AG08396 (cell line): ENCODE measurements around the gene ADI1.
"Not testable (repeated sequence)": the region's sequence is repeated elsewhere in the genome, so short reads cannot be mapped to it uniquely, and the experiment has no call there.

Source experiments
- DNase-seq: peaks from one replicate; pipeline ENCODE4 v3.0.0; 2012; ENCODE audit warnings: low spot score, mixed read lengths

The ADI1 gene

GRCh38 chr2:3448441-3448911 lies 70.9 kb downstream of the ADI1 start:
- not testable (repeated sequence) for DNase-seq

- DNase-seq = no peak
Observed at GRCh38 chr2:3447789-3448317, 71.5 kb downstream of the ADI1 start.
